ENCODE measurements around the gene ALDH18A1.

- TF ChIP-seq CTCF (IDR thresholded peaks at IDR 0.05) (no peak), EZH2 (IDR thresholded peaks at IDR 0.05; ENCODE audit: borderline replicate concordance, insufficient read depth, low read depth, low read length, poor library complexity, severe bottlenecking) (no peak)
These were observed 19.0 kb upstream of the ALDH18A1 start for GRCh38 chr10:95675403-95676116.

All from B cell (primary cell).